UCSD-AML1 (cell line): ENCODE results near the gene PHOSPHO1.
"Not testable (repeated sequence)": the region's sequence is repeated elsewhere in the genome, so short reads cannot be mapped to it uniquely, and the experiment has no call there.

Experiments used
- DNase-seq: peaks from one replicate; lab custom pipeline; 2025; ENCODE audit not compliant: unreplicated experiment; lab: John Stamatoyannopoulos, UW

Gene PHOSPHO1

DNA sequence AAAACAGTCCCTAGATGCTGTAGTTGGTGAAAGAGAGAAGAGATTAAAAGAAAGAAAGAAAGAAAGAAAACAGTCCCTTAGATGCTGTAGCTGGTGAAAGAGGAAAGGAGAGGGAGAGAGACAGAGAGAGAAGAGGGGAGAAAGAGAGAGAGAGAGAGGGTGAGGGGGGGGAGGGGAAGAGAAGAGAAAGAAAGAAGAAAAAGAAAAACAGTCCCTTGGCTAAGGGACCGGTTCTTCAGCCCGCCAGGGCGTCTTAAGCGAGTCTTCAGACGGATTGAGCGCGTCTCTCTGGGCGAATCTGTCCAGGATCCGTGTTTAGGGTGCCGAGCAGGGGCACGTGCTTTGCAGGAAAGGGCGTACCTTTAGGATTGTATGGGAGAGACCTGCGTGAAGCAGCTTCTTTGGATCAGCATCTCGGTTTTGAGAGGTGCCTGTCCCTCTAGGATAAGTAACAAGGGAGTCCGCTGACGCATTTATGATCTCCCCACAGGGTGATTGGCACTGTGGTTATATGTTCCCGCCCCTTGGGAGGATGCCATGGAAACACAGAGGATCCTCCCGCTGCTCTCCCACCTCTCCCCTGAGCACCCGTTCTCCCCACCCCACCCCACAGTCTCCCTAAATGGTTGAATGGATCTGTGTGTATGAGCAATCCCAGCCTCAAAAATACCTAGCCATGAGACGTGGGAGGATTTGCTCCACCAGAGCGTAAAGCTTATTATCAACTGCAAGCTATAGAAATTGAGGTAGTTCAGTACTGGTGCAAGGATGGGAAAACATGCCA lies 36.9 kb downstream of the PHOSPHO1 start:
- DNase-seq, result peak; percentile 38

- DNase-seq, result peak; percentile 97
Measured at GRCh38 chr17:49191917-49192741, 38.5 kb downstream of the PHOSPHO1 start.

DNA sequence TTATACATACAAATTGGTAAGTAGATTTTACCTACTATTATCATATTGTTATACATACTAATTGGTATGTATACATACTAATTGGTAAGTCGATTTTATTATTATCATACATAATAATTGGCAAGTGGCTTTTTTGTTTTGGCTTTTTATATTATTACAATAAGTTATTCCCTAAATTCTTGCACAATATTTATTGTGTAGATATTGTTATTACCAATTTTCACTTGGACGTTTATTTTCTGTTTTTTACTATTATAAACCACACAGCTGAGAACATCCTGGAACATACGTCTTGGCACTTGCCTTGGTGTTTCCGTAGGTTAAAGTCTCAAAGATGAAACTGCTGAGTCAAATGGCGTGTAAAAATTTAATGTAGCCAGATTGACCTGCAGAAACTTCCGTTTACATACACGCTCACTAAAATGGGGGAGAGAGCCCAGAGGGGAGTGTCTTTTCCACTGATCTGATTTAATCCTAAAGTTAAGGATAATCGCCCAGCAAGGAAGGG lies 39.1 kb downstream of the PHOSPHO1 start:
- no peak for DNase-seq

DNA sequence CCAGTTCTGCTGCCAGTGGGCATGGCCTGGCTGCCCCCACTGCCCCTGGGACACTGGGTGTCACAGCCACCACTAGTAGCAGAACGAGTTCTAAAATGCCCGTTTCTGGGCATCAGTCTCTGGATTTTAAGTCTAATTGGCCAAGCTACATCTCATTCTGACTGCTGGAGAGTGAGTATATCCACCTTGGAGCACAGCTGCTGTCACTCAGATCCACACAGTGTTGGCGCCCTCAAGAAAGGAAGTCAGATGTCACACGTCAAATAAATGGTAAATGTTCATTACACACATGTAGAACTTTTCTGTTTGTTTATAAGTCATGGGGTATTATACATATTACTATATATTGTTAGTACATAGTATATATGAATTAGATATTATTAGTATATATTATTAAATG lies 39.7 kb downstream of the PHOSPHO1 start:
- no peak for DNase-seq

DNA sequence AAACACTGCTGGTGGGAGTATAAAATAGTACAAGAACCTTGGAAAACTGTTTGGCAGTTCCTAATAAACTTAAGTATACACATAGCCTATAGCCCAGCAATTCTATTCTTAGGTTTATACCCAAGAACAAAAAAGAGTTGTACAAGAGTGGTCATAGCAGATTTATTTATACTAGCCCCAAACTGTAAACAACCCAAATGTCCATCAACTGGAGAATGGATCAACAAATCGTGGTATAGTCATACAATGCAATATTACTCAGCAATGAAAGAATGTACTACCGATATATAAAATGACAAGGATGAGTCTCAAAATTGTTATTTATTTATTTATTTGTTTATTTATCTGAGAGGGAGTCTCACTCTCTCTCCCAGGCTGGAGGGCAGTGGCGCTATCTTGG lies 43.3 kb downstream of the PHOSPHO1 start:
- no peak for DNase-seq

DNA sequence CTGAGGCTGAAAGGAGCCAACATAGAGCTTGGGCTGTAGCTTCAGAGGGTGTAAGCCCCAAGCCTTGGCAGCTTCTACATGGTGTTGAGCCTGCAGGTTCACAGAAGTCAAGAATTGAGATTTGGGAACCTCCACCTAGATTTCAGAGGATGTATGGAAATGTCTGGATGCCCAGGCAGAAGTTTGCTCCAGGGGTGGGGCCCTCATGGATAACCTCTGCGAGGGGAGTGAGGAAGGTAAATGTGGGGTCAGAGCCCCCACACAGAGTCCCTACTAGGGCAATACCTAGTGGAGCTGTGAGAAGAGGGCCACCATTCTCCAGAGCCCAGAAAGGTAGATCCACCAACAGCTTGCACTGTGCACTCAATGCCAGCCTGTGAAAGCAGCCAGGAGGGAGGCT lies 45.2 kb downstream of the PHOSPHO1 start:
- DNase-seq, result not testable (repeated sequence)

DNA sequence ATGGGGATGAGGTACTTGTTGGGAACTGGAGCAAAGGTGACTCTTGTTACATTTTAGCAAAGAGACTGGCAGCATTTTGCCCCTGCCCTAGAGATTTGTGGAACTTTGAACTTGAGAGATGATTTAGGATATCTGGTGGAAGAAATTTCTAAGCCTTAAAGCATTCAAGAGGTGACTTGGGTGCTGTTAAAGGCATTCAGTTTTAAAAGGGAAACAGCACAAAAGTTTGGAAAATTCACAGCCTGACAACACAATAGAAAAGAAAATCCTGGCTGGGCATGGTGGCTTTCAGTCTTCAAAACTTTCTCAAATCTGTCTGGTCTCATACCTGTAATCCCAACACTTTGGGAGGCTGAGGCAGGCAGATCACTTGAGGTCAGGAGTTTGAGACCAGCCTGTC lies 46.1 kb downstream of the PHOSPHO1 start:
- not testable (repeated sequence) for DNase-seq

DNA sequence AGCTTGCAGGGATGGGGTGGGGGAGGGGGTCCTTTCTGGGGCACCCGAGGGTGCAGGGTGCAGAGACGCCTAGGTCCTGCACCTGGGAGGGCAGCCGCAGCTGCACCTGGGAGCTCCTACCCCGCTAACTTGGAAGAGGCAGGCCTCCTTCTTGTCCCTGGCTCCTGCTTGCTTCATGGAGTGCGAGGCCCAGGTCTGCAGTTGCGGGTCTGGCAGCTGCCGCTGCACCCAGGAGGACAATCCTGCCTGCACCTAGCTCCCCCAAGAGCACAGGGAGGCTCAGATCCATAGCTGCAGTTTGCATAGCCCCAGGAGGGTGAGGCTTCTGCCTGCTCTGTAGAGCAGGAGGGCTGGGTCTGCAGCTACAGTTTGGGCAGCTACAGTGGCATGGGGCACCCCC lies 46.8 kb downstream of the PHOSPHO1 start:
- DNase-seq, result no peak

DNA sequence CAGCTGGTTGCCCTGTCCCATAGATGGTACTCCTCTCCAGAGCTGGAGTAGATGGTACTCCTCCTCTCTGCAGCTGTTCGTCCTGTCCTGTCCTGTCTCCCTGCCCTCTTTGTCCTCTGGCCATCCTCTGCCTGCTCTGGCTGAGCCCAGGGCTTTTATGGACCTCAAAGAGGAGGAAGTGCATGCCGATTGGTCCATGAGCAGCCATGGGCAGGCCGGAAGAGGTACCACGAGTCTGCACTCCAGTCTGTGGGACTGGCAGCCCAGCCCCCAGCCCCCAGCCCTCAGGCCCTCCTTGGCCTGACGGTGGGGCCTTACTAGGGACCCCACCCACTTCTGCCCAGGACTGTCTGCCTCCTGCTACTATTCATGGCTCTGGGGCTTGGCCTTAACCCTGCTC lies 47.2 kb downstream of the PHOSPHO1 start:
- no peak for DNase-seq

DNA sequence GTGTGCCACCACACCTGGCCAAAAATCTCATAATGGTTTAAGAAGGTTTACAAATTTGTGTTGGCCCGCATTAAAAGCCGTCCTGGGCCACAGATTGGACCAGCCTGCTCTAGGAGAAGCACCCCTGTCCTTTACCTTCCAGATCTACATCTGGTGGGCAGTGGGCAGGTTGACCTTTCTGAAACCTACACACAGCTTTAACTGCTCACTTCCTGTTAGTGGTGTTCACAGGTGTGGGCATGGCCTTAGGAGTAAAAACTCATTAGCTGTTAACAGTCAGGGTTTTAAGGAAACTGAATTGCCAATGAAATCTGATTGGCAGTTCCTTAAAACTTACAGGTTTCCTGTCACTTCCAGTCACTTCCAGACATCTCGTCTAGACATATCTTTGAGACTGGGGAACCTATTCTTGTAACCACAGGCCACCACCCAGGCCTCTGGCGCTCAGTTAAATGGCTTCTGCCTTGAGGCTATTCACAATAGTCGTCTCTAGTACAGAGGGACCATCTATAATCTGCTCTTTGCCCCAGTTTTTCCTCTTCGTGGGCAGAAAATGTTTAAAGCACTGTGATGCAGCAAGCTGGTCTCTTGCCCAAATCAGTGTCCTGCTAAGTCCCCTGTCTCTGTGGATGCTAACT lies 49.5 kb downstream of the PHOSPHO1 start:
- DNase-seq, result peak; percentile 31

DNA sequence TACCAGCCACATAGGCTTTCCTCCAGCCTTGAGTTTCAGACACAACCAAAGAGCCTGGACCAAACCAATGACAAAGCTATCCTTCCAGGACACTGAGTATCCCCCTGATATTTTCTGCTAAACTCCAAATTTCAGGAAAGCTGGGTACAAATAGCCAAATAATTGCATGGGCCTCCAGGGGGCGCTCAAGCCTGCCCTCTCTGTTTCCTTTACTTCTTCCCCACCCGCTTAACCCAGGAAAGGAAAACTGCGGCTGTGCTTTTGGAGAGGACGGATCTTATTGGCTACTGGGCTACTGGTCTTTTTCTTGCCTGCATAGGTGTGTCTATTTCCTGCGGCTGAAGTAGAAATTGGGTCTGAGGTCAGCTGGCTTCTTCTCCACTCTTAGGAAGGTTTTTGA lies 50.3 kb downstream of the PHOSPHO1 start:
- DNase-seq, result peak; percentile 69

GRCh38 chr17:49175978-49176377 lies 54.6 kb downstream of the PHOSPHO1 start:
- DNase-seq, result not testable (repeated sequence)
